ENCODE data around the gene FLVCR2. TPM values are rescaled to one million over a fixed set of nuclear protein-coding genes. Genes with fewer than 3 reads are reported as not detected.

Gene FLVCR2
- total RNA-seq, 4 donors from 2014 or later: 5.1 to 65.5 (median 14.5) TPM

DNA sequence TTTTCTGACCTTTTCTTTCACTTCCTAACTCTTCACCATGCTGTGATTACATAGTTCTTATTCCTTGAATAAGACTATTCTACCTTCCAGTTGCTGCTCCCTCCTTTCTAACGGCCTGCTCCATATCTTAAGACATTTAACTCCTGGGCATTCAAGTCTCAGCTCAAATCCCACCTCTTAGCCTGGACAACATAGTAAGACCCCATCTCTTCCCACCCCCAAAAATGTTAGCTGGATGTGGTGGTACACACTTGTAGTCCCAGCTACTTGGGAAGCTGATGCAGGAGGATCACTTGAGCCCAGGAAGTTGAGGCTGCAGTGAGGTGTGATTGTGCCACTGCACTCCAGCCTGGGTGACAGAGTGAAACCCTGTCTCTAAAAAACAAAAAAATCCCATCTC lies 71.4 kb downstream of the FLVCR2 start:
- Histone ChIP-seq H3K27me3 (no peaks in the 10 kb centered on the region), H3K9me3 (no peaks in the 10 kb centered on the region), H3K4me3 (no peak overlapping the region), H3K27ac (peak overlapping the region; percentile 79 to 88 (median 83)), H3K4me1 (peaks cover 31 to 39% of the 10 kb centered on the region in 2 donors), H3K36me3 (peaks cover 0 to 27% of the 10 kb centered on the region in 2 donors)
- no peak for DNase-seq
- ATAC-seq: no peak
- in situ Hi-C loops (cut with MboI; ENCODE audit: low sequenced_read_pairs in 4 of 4): loop anchor here (5.0 kb wide), 1 partner anchor 72 kb away; the partner anchor contains the start of gene FLVCR2 (in 4 of the 4)
- TF ChIP-seq, protein P1, sequence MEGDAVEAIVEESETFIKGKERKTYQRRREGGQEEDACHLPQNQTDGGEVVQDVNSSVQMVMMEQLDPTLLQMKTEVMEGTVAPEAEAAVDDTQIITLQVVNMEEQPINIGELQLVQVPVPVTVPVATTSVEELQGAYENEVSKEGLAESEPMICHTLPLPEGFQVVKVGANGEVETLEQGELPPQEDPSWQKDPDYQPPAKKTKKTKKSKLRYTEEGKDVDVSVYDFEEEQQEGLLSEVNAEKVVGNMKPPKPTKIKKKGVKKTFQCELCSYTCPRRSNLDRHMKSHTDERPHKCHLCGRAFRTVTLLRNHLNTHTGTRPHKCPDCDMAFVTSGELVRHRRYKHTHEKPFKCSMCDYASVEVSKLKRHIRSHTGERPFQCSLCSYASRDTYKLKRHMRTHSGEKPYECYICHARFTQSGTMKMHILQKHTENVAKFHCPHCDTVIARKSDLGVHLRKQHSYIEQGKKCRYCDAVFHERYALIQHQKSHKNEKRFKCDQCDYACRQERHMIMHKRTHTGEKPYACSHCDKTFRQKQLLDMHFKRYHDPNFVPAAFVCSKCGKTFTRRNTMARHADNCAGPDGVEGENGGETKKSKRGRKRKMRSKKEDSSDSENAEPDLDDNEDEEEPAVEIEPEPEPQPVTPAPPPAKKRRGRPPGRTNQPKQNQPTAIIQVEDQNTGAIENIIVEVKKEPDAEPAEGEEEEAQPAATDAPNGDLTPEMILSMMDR (IDR thresholded peaks at IDR 0.05 in 4 of 5, conservative IDR thresholded peaks at IDR 0.05 in 1 of 5): no peak
- TF ChIP-seq POLR2A (IDR thresholded peaks at IDR 0.05): no peak
- intact Hi-C loops (cut with DNase I; ENCODE audit: low total_unique reads): loop anchor here (5.0 to 10.0 kb wide), 2 partner anchors 225 to 397 kb away; partner anchors contain the start of gene JDP2

DNA sequence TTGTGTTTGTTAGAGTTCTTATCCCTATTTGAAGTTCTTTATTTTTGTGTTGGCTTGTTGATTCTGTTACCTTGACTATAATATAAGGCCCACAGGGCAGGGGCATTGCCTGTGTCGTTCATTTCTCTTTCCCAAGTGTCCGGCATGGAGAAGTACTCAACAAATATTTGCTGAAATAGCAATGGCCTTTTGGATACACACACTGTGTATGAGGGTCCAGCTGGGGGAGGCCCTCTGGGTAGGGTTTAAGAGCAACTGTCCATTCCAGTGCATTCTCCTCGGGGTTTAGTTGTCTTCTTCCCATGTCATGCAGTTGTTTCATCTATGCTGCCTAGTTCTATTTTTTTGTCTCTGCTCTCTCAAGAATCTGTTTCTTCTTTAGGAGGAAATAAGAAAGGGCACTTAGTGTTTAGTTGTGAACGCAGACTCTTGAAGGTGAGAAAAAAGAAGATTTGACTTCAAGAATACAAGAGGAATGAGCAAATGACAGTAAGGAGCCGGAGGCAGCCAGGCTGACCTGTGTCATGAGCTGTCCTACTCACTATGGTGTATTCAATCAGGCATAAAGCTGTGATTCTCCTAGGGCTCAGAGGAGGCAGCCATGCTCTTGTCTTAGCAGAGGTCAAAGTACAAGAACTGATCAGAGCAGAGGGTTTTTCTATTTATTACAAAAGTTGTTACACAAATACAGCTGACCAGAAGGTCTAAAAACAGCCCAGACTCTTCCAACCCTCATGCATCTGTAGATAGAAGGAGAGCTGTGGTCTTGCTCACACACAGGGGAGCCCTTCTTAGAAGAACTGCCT lies 72.0 kb downstream of the FLVCR2 start:
- Histone ChIP-seq H3K4me1 (peaks cover 31 to 41% of the 10 kb centered on the region in 2 donors), H3K9me3 (no peaks in the 10 kb centered on the region), H3K27ac (peak overlapping the region in 1 of 4 donors; percentile 26), H3K27me3 (no peaks in the 10 kb centered on the region), H3K36me3 (peaks cover 0 to 27% of the 10 kb centered on the region in 2 donors), H3K4me3 (no peak overlapping the region)
- ATAC-seq (no peak), DNase-seq (no peak)
- in situ Hi-C loops (cut with MboI; ENCODE audit: low sequenced_read_pairs in 4 of 4) (loop anchor here (5.0 kb wide), 1 partner anchor 73 kb away; the partner anchor contains the start of gene FLVCR2 (in 4 of the 4)), intact Hi-C loops (cut with DNase I; ENCODE audit: low total_unique reads) (no loop called here)
- TF ChIP-seq, protein P1 (IDR thresholded peaks at IDR 0.05 in 4 of 5, conservative IDR thresholded peaks at IDR 0.05 in 1 of 5): no peak
- TF ChIP-seq POLR2A (IDR thresholded peaks at IDR 0.05): no peak

DNA sequence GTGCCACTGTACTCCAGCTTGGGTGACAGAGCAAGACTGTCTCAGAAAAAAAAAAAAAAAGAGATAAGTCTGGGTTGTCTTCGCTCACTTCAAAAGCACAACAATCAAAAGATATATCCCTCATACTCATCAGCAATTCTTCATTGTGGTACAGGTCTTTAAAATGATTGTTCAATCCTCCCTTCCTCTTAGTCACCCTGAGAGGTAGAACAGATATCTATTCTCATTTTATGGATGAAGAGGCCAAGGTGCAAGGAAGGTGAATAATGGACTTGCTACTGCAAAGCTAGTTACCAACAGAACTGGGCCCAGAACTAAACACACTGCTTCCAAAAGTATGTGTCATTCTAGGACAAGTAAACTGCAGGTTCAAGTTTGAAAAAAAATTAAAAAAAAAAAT lies 75.1 kb downstream of the FLVCR2 start:
- in situ Hi-C loops (cut with MboI; ENCODE audit: low sequenced_read_pairs in 4 of 4): loop anchor here (5.0 kb wide), 1 partner anchor 76 kb away; the partner anchor contains the start of gene FLVCR2 (in 4 of the 4)
- TF ChIP-seq POLR2A (IDR thresholded peaks at IDR 0.05): no peak
- TF ChIP-seq, protein P1 (IDR thresholded peaks at IDR 0.05 in 4 of 5, conservative IDR thresholded peaks at IDR 0.05 in 1 of 5): no peak
- Histone ChIP-seq H3K4me3 (no peak overlapping the region), H3K9me3 (no peaks in the 10 kb centered on the region), H3K27ac (peak overlapping the region in 3 of 4 donors; percentile 39 to 58 (median 49)), H3K27me3 (no peaks in the 10 kb centered on the region), H3K36me3 (peaks cover 0 to 27% of the 10 kb centered on the region in 2 donors), H3K4me1 (peaks cover 17 to 49% of the 10 kb centered on the region in 2 donors)
- DNase-seq (no peak), ATAC-seq (no peak)
- intact Hi-C loops (cut with DNase I; ENCODE audit: low total_unique reads): no loop called here

DNA sequence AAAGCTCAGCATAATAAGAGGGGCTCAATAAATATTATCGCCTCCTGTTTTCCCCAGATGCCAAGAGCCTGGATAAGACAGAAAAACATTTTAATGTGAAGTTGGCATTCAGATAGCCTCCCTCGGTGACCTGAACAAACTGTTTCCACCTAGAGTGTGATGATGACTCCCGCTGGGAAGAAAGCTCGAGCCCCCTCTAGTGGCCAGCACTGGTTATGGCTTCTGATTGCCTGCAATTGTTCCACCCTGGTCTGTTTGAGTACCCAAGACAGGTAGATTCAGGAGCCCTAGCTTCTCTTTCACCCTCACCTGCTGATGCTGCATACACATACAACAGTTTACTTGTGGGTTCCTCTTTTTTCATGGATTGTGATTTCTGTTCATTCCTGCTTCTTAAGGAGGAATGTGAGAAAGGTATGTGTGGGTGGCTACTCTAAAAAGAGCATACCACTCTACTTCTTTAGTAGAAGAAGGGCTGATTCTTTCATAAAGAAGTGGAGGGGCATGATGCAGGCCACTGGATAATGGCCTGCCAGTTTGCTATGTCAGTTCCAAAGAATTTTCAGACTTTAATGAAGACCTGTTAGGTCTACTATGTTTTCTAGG lies 75.8 kb downstream of the FLVCR2 start:
- Histone ChIP-seq H3K9me3 (no peaks in the 10 kb centered on the region), H3K36me3 (peaks cover 0 to 27% of the 10 kb centered on the region in 2 donors), H3K4me3 (no peak overlapping the region), H3K27me3 (no peaks in the 10 kb centered on the region), H3K4me1 (peaks cover 16 to 48% of the 10 kb centered on the region in 2 donors), H3K27ac (peak overlapping the region in 3 of 4 donors; percentile 39 to 58 (median 49))
- in situ Hi-C loops (cut with MboI; ENCODE audit: low sequenced_read_pairs in 4 of 4) (loop anchor here (5.0 kb wide), 1 partner anchor 77 kb away; the partner anchor contains the start of gene FLVCR2 (in 4 of the 4)), intact Hi-C loops (cut with DNase I; ENCODE audit: low total_unique reads) (loop anchor here (1.0 kb wide), 1 partner anchor 77 kb away; no protein-coding TSS in a partner anchor)
- TF ChIP-seq, protein P1 (IDR thresholded peaks at IDR 0.05 in 4 of 5, conservative IDR thresholded peaks at IDR 0.05 in 1 of 5): peak; percentile 93 to 97 (median 95)
- TF ChIP-seq POLR2A (IDR thresholded peaks at IDR 0.05): no peak
- DNase-seq: peak; percentile 66 to 78
- ATAC-seq: peak; percentile 80 to 87

Data from gastrocnemius medialis (tissue), 4 donors.